Activated T-helper 2 cell treated with anti-CD3 and anti-CD28 coated beads, Interferon-gamma antibody, Interleukin-2, Interleukin-4, amounts not matched to agents 10 μg/mL and 5 μg/mL and 100 μg/mL, durations not matched to agents 14 hours and 24 hours and 36 hours (primary cell): Measurements from ENCODE around the gene HES7. TPM values are rescaled to one million over a fixed set of nuclear protein-coding genes. Genes with fewer than 3 reads are reported as not detected.

Experiments
- DNase-seq: peaks from one replicate; pipeline ENCODE4 v3.0.0; 2021; ENCODE audit warnings: low spot score
- H3K27ac Mint-ChIP-seq: one replicate; pipeline ENCODE4 v1.8.0; 2021; ENCODE audit warnings: mixed read lengths
- H3K27me3 Mint-ChIP-seq: one replicate; pipeline ENCODE4 v1.8.0; 2021; ENCODE audit warnings: low read depth, mixed read lengths
- H3K36me3 Mint-ChIP-seq: one replicate; pipeline ENCODE4 v1.8.0; 2021; ENCODE audit warnings: low read depth, mixed read lengths
- H3K4me1 Mint-ChIP-seq: one replicate; pipeline ENCODE4 v1.8.0; 2021; ENCODE audit warnings: low read depth, mixed read lengths
- H3K4me3 Mint-ChIP-seq: one replicate; pipeline ENCODE4 v1.8.0; 2021; ENCODE audit warnings: low read depth, mild to moderate bottlenecking, moderate library complexity, mixed read lengths
- H3K9me3 Mint-ChIP-seq: one replicate; pipeline ENCODE4 v1.8.0; 2021; ENCODE audit warnings: mixed read lengths
- intact Hi-C: fragments of 100-400 bp; cut with micrococcal nuclease; formaldehyde crosslinking; loops from one replicate; pipeline ENCODE4 v1.15.1; 2023
- total RNA-seq: library from RNA; stranded (reverse); gene quantifications from 2 replicates; pipeline ENCODE4 v1.2.3, GENCODE V29; 2022

The HES7 gene
- total RNA-seq, 1 donor from 2014 or later, result 2.4 TPM

DNA sequence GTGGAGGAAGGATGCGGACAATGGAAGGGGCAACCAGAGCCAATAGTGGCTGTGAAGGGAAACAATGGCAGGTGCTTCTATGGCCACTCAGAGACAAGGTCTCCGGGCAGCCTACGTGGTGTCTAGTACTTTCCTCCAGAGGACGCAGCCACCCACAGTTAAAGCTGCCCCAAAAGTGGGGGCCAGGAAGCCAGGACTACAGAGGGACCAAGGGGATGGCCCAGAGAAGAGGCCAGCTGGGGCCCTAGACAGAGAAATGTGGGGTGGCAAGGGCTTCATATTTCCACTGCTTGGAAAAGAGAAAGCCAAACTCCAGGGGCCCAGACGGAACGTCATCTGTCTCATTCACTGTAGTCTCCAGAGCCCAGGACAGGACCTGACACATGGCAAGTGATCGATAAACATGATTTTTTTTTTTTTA lies 29.1 kb upstream of the HES7 start:
- H3K27me3 Mint-ChIP-seq, result no peaks in the 10 kb centered on the region
- H3K4me1 Mint-ChIP-seq, result peaks cover 25% of the 10 kb centered on the region
- intact Hi-C loops, result no loop called here
- DNase-seq, result no peak
- peaks cover 17% of the 10 kb centered on the region for H3K36me3 Mint-ChIP-seq
- H3K4me3 Mint-ChIP-seq, result peak overlapping the region; percentile 94
- no peaks in the 10 kb centered on the region for H3K9me3 Mint-ChIP-seq
- H3K27ac Mint-ChIP-seq, result peak overlapping the region; percentile 97

DNA sequence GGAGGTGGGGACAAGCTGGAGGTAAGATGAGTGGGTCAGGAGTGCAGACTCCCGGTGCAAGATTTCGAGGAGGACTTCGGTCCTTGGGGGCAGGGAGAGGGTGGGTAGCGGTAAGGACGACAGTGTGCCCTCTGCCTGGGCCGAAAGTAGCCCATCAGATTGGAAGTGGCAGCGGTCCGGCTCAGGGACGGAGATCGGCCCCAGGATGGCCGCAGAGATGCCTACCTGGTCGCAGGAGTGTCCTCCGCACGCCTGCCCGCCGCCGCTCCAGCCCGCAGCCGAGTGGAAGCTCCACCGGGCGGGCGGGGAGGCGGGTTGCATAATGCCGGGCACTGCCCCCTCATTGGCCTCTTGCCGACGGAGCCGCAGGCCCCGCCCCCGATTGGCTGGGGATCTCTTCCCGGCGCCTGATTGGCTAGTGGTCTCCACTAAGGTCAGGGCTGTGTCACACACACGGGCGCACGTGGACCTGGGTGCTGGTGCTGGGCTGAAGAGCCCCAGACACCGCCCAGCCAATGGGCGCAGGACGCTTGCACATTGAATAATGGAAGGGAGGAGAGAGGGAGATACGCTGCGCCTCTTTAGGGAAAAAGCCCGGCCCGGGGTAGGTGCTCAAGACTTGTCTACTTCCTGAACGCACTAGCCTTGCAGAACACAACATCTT lies 28.3 kb upstream of the HES7 start, which contains the start of gene PER1:
TSS of gene PER1 (minus strand) at position 293 of the 664 bp plus-strand sequence. CDS start 1,698 bp downstream, outside the sequence.
- Mint-ChIP-seq H3K36me3 (peaks cover 23% of the 10 kb centered on the region), H3K4me3 (peak within 1 kb of the TSS; percentile 94)

DNA sequence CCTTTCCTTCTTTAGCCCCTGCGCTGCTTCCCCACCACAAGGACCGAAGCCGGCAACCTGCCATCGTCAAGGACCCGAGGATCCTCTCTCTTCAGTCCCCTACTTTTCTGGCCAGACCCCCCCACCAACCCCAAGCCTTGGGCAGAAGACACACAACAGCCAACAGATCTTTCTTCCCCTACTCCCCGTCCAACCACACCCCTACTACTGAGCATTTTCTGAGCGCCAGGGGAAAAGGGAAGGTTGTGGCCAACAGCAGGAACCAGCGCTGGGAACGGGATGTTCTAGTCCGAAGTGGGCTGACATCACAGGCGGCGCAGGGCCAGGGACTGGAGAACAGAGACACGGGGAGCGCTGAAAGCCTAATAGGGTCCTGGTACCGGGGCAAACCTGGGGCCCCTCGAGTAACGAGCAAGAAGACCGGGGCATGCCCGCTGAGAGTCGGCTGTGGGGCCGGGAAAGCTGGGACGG lies 27.8 kb upstream of the HES7 start:
- Mint-ChIP-seq H3K9me3 (no peaks in the 10 kb centered on the region), H3K36me3 (peaks cover 27% of the 10 kb centered on the region), H3K27ac (peak overlapping the region; percentile 86), H3K4me3 (peak overlapping the region; percentile 94), H3K27me3 (no peaks in the 10 kb centered on the region), H3K4me1 (peaks cover 25% of the 10 kb centered on the region)
- no peak for DNase-seq
- intact Hi-C loops, result loop anchor here (1.0 kb wide), 2 partner anchors 12 to 36 kb away; no protein-coding TSS in a partner anchor

More for the DNA sequence above, 28.3 kb upstream of the HES7 start, which contains the start of gene PER1:
- Mint-ChIP-seq H3K27ac (peak within 1 kb of the TSS; percentile 97), H3K27me3 (no peaks in the 10 kb centered on the region), H3K9me3 (no peaks in the 10 kb centered on the region), H3K4me1 (peaks cover 25% of the 10 kb centered on the region)
- intact Hi-C loops, result no loop called here
- DNase-seq, result peak; percentile 85

- Mint-ChIP-seq H3K4me1 (peaks cover 25% of the 10 kb centered on the region), H3K36me3 (peaks cover 32% of the 10 kb centered on the region), H3K27ac (peak overlapping the region; percentile 86), H3K4me3 (peak overlapping the region; percentile 94), H3K27me3 (no peaks in the 10 kb centered on the region), H3K9me3 (no peaks in the 10 kb centered on the region)
- peak; percentile 89 for DNase-seq
- intact Hi-C loops, result loop anchor here (1.0 kb wide), 2 partner anchors 12 to 36 kb away; no protein-coding TSS in a partner anchor
Observed at GRCh38 chr17:8151120-8151640, 27.3 kb upstream of the HES7 start.

GRCh38 chr17:8150194-8151119 lies 26.6 kb upstream of the HES7 start:
- Mint-ChIP-seq H3K4me1 (peaks cover 25% of the 10 kb centered on the region), H3K27ac (peak overlapping the region; percentile 86), H3K9me3 (no peaks in the 10 kb centered on the region), H3K27me3 (no peaks in the 10 kb centered on the region), H3K36me3 (peaks cover 38% of the 10 kb centered on the region), H3K4me3 (peak overlapping the region; percentile 94)
- intact Hi-C loops, result loop anchor here (1.0 kb wide), 2 partner anchors 11 to 37 kb away; no protein-coding TSS in a partner anchor
- no peak for DNase-seq

GRCh38 chr17:8149419-8150193 lies 25.7 kb upstream of the HES7 start:
- H3K4me3 Mint-ChIP-seq, result no peak overlapping the region
- no peaks in the 10 kb centered on the region for H3K27me3 Mint-ChIP-seq
- H3K27ac Mint-ChIP-seq, result peak overlapping the region; percentile 26
- peaks cover 44% of the 10 kb centered on the region for H3K36me3 Mint-ChIP-seq
- H3K4me1 Mint-ChIP-seq, result peaks cover 25% of the 10 kb centered on the region
- no peak for DNase-seq
- intact Hi-C loops, result no loop called here
- H3K9me3 Mint-ChIP-seq, result no peaks in the 10 kb centered on the region

DNA sequence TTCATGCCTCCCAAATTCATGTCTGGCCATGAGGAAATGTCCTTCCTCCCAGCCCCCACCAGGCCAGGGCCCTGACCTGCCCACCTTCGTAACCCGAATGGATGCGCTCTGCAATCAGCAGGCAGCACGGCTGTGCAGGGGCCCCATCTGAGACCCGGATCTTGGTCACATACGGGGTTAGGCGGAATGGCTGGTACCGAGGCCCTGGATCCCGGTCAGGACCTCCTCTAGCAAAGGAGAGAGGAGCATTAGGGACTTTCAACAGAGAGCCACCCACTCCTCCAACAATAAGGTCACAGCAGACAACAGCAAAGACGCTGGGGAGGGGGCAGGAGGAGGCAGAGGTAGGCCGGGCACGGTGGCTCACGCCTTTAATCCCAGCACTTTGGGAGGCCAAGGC lies 24.7 kb upstream of the HES7 start:
- DNase-seq, result no peak
- Mint-ChIP-seq H3K4me3 (no peak overlapping the region), H3K27me3 (no peaks in the 10 kb centered on the region), H3K4me1 (peaks cover 20% of the 10 kb centered on the region), H3K27ac (no peak overlapping the region), H3K36me3 (peaks cover 55% of the 10 kb centered on the region), H3K9me3 (no peaks in the 10 kb centered on the region)
- intact Hi-C loops, result no loop called here

GRCh38 chr17:8147805-8148404 lies 24.0 kb upstream of the HES7 start:
- no peak for DNase-seq
- H3K4me3 Mint-ChIP-seq, result no peak overlapping the region
- no peak overlapping the region for H3K27ac Mint-ChIP-seq
- H3K36me3 Mint-ChIP-seq, result peaks cover 58% of the 10 kb centered on the region
- no peaks in the 10 kb centered on the region for H3K9me3 Mint-ChIP-seq
- peaks cover 13% of the 10 kb centered on the region for H3K4me1 Mint-ChIP-seq
- no peaks in the 10 kb centered on the region for H3K27me3 Mint-ChIP-seq
- intact Hi-C loops, result no loop called here

DNA sequence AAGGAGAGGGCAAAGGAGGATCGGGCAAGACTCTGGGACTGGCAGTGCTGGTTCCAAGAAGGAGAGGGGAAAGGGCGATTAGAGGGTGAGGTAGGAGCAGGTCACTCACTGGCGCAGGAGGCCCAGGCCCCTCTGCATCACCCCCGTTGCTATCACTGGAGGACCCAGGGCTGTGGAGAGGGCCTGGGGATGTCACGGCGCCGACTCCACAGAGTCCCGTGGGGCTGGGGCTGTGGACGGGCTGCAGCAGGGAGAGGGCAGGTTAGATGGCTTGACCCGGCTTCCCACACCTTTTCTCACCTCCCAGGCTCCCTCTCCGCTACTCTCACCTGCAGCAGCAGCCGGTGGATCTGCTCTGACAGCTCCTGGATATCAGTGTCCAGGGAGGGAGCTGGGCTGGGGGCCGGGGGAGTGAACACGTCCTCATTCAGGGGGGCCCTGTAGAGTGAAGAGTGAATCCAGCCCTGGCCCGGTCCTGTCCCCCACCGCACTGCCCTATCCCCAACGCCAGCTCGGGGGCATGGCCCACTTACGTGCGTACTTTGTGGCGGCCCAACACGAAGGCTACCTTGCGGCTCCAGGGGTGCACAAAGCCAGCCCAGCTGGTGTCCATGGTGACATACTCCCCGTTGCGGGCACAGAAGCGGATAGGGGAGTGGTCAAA lies 23.4 kb upstream of the HES7 start:
- Mint-ChIP-seq H3K36me3 (peaks cover 58% of the 10 kb centered on the region), H3K9me3 (no peaks in the 10 kb centered on the region), H3K4me1 (peaks cover 7% of the 10 kb centered on the region), H3K4me3 (no peak overlapping the region), H3K27me3 (no peaks in the 10 kb centered on the region), H3K27ac (no peak overlapping the region)
- intact Hi-C loops, result no loop called here
- no peak for DNase-seq

DNA sequence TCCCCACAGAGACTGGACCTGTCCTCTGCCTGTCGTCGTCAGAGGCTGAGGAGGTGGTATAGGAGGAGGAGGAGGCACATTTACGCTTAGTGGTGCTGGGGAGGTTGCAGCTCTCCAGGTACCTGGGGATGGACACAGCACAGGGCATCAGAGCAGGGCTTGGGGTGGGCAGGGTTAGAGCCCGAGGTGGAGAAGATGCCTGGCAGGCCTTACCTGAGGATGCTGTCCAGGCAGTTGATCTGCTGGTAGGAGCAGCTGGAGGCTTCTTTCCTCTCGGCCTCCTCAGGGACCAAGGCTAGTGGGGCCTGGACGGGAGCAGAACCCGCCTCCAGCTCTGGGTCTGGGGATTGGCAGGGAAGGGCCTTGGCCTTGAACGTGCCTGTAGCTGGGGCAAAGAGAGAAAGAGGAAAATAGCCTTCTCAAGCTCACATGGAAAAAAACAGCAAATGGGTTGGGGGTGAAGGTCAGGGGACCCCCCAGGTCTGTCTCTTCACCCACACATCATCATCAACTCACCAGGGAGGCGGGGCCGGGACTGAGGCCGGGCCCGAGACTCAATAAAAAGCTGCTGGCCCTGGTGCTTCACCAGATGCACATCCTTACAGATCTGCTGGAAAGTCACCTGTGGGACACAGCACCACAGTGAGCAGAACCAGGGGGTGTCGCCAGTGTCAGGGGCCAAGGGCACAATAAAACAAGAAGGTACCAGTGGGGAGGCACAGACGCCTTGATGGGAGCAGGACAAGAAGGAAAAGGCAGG lies 22.7 kb upstream of the HES7 start:
- H3K9me3 Mint-ChIP-seq, result no peaks in the 10 kb centered on the region
- no peaks in the 10 kb centered on the region for H3K27me3 Mint-ChIP-seq
- no peak overlapping the region for H3K27ac Mint-ChIP-seq
- peaks cover 3% of the 10 kb centered on the region for H3K4me1 Mint-ChIP-seq
- peaks cover 63% of the 10 kb centered on the region for H3K36me3 Mint-ChIP-seq
- no peak for DNase-seq
- intact Hi-C loops, result no loop called here
- H3K4me3 Mint-ChIP-seq, result no peak overlapping the region

DNA sequence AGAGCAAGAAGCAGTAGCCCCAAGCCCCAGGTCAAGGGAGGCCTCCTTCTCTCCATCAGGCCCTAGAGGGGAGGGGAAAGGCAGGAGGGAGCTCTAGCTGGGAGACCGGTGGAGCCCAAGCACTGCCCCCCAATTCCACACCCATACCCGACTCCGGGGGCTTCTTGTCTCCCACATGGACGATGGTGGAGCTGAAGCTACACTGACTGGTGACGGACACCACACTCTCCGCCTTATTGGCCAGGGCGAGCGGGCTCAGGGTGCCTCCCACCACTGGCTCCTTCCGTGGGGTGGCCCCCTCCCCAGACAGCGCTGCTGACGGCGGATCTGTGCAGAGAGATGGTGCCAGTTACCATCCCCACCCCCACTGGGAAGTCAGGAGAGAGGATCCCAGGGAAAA lies 21.9 kb upstream of the HES7 start:
- Mint-ChIP-seq H3K4me1 (no peaks in the 10 kb centered on the region), H3K4me3 (no peak overlapping the region), H3K27me3 (no peaks in the 10 kb centered on the region), H3K27ac (no peak overlapping the region), H3K9me3 (no peaks in the 10 kb centered on the region), H3K36me3 (peaks cover 68% of the 10 kb centered on the region)
- intact Hi-C loops, result no loop called here
- no peak for DNase-seq
